ENCODE results near the gene CASP2.

Gene CASP2

DNA sequence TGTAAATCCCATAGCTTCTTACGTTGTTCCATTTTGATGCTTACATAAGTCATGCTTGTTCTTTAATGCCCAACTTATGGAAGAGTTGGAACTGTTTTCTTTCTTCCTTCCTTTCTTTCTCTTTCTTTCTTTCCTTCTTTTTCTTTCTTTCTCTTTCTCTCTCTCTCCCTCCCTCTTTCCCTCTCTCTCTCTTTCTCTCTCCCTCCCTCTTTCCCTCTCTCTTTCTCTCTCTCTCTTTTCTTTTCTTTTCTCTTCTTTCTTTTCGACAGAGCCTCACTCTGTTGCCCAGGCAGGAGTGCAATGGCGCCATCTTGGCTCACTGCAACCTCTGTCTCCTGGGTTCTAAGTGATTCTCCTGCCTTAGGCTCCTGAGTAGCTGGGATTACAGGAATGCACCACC lies 55.4 kb downstream of the CASP2 start:
- no peak for DNase-seq

DNA sequence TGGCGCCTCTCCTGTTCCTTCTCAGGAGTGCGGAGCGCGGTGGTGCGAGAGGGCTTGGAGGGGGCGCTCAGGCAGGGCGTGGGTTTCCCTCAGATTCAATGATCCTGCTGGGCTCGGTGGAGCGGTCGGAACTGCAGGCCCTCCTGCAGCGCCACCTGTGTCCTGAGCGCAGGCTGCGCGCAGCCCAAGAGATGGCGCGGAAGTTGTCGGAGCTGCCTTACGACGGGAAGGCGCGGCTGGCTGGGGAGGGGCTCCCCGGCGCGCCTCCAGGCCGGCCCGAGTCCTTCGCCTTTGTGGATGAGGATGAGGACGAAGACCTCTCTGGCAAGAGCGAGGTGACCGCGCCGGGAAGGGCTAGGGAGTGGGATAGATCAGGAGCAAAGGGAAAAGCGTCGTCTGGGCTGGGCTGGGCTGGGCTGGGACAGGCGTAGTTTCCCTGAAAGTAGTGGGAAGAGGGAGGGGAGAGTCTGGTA lies 57.3 kb downstream of the CASP2 start:
- no peak for DNase-seq

DNA sequence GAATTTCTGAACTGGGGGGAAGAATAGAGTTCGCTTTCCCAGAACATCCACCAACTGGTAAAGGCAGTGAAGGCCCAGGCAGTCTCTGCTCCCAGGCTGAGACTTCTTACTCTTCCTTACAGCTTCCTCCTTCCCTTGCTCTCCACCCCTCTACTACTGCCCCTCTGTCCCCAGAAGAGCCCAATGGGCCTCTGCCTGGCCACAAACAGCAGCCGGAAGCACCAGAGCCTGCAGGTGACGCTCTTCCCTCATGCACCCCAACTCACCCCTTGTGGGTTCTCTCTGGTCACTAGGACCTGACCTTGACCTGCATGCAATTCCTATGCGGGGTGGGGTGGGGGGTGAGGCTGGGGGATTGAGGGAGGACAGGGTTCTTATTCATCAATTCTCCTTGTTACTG lies 57.9 kb downstream of the CASP2 start:
- DNase-seq, result no peak

DNA sequence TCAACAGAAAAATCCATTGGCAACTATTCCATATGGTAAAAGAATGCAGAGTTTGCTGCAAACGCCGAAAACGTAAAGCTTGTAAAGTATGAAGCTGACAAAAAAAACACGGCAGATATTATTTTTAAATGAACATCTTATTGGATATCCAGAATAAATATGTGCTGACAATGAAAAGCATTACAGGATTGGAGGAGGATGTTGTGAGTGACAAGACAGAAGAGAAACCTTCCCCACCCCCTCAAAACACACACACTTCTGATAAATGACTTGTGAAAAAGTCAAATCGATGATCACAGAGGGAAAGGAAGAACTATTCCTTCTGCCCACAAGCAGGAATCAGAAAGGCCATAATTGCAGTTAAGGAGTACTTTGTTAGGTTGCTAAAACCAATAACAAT lies 59.8 kb downstream of the CASP2 start:
- no peak for DNase-seq

DNA sequence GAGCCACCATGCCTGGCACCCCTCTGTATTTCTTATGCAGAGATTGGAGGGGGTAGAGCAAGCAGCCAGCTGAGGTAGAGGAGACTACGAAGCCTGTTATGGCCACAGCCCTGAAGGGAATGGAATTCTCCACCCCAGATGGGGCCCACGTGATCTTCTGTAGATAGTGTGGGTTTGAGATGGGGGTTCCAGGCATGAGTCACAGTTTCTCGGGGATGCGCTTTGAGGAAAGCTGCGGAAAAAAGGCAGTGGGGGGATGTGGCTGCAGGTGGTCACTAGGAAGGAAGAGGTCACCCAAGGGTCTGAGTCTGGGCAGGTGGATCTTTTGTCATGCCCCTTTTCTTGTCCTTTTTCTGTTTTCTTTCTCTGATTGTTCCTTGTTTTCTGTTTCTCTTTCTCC lies 62.9 kb downstream of the CASP2 start:
- no peak for DNase-seq

DNA sequence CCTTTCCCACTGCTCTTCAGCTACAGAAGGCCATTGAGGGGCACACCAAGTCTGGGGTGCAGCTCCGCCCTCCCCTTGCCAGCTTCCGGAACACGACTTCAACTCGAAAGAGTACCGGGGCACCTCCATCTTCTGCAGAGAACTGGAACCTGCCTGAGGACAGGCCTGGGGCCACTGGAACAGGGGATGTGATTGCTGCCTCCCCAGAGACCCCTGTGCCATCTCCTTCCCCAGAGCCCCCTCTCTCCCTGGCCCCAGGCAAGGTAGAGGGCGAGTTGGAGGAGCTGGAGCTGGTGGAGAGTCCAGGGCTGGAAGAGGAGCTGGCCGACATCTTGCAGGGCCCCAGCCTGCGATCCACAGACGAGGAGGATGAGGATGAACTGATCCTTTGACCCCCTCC lies 63.4 kb downstream of the CASP2 start:
- no peak for DNase-seq

DNA sequence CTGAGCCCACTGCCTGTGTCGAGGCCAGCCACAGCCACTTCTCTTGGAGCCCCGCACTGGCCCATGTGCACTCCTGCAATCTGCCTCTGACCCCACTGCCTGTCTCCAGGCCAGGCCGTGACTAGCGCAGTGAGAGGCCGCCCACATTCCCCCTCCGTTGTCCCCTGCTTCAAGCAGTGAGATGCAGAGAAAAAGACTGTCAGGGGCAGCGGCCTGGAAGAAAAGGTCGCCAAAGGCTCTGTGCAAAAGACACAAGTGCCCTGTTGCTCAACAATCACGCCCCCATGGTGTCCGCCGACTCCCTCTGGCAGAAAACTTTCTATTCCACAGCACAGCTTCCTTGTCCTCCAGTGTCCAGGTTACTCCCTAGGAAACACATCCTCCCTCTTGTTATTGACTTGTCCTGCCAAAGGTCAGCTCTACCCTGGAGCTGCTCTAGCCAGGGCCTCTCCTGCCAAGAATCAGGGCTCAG lies 64.4 kb downstream of the CASP2 start:
- no peak for DNase-seq

DNA sequence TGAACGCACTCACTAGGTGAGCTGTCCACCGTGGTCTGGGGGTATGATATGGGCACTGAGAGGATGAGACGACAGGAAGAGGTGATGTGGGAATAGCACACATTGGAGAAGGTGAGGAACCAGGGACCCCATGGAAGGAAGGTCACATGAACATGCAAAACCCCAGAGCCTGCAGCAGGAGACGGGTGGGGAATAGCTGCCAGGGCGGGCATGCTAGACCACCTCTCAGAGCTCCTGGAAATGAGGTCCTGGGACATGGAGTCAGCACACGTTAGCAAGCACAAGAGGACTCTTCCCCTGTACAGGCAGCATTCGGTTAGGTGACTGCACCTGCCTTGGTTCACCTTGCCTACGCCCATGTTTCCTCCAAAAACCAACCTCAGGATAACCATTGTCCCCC lies 66.2 kb downstream of the CASP2 start:
- DNase-seq, result no peak

DNA sequence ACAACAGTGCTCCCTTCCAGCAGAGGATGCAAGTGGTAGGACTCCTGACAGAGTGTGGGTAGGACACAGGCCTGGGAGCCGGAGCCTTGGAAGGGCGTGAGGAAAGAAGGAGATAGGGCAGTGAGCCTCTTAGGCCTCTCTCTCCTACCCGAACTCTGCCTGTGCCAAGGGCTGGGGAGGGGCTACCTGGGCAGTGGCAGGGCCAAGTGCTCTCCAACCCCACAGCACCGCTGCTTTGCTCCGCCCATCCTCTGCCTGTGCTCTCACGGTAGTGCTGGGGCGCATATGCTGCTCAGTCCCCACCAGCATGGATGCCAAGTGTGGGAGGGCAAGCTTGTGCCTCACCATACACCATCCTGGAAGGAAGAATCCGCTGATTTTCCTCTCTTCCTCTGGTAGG lies 66.8 kb downstream of the CASP2 start:
- no peak for DNase-seq

DNA sequence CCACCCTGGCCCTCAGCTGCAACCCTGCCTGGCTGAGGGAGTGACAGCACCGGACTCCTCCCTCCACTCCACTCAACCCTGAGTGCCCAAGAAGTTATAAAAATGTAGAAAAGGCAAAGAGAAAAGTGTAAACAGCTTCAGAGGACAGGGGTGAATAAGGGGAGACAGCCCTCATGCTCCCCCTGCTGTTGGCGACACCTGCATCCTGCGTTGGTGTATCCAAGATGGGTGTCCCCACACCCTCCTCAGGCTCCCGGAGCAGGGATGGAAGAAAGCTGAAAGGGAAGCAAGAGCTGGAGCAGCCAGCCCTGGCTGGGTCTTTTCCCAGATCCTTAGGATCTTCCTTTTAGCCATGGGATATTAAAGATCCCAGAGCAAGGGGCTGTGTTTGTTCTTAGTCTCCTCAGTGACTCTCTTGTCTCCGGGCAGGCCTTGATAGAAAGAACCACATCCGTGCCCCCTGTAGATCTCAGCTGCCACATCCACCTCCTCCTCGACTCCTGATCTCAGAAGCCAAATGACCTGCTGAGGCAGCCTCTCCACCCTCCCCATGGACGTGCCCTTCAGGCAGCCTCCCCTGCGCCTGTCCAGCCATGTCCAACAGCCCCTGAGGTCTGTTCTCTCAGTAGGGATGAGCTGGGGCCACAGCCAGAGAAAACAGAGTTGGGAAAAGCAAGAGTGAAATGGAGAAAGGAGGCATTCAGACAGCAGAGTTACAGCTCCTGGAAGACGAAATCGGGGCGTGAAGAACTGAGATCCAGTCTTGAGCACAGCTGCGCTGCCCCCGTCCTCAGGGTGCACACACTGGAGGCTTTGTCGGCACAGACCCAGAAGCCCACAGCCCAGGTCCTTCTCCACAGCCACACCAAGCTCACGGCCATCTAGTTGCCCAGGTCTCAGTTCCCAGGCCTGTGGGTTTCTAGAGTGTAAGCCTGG lies 67.6 kb downstream of the CASP2 start:
- no peak for DNase-seq

DNA sequence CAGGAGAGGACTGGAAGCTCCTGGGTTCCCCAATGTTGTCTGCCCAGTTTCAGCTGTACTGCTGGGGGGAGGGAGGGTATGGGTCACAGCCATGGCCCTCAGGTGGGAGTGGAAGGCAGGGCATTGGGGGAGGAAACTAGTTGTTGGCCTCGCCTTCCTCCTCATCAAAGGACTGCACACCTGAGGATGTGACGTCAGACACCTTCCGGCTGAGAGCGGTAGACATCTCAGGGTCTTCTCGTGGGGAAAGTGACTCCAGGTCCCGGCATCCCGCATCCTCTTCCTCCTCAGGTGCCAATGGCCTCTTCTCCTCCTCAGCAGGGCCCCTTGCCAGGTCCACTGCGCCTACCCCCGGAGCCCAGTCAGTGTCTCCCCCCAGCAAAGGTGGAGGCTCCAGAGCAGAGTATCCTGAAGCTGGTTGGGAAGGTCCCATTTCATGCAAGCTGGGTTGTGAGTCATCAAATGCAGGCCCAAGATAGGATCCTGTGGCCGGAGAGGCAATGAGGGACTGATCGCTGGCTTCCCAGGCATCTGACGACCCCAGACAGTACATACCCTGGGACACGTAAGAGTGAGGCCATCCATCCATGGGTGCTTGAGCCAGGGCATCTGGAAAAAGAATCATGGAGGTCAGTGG lies 68.4 kb downstream of the CASP2 start:
- DNase-seq, result no peak

Data from NCI-H226 (cell line).